Gastrocnemius medialis (tissue), 4 donors: ENCODE data around the gene TMUB1.

ENCODE experiments used
- POLR2A ChIP-seq, 2 donors: fragments of 450-650 bp; IDR thresholded peaks; one replicate each; pipeline ENCODE4 v1.6.1; 2017; ENCODE audit warnings: antibody characterized with exemption in 2 of 2, mild to moderate bottlenecking in 2 of 2, moderate library complexity in 2 of 2
- TF ChIP-seq, protein P1 (sequence below), 5 experiments: fragments of 450-650 bp in 3 of 5; fragments of 200-600 bp in 2 of 5; sonication (generic) in 2 of 5; IDR thresholded peaks in 4 of 5; conservative IDR thresholded peaks in 1 of 5; 1 replicate in 4 of 5; 2 replicates in 1 of 5; pipeline ENCODE4 v1.5.1; 2016 to 2019; ENCODE audit warnings: antibody characterized with exemption in 5 of 5, mild to moderate bottlenecking in 3 of 5, moderate library complexity in 3 of 5

DNA sequence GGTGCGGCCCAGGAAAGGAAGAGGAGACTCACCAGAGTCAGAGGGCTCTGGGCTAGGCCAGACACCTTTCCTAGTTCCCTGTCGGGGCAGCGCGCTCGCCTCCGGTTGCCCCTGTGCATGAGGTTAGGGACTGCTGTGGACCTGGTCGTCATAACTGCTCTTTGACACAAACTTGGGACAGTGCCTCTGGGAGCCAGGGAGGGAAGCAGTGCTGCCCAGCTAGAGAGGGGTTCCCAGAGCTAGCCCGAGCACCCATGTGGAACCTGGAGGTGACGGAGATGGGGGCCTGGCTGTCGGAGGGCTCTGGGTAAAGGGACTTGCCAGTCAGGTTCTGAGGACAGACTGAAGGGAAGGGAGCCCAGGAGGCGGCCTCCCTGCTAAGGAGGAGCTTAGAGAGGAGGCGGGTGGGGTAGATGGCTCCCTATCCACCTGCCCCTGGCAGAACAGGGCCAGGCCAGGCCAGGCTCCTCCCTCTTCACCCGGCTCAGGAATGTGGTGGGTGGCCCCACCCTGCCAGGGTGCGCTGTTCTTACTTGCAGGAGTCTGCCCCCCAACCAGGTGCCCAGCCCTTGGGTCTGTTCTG, 32.6 kb upstream of the TMUB1 start:
- no peak for TF ChIP-seq POLR2A (IDR thresholded peaks at IDR 0.05)
- TF ChIP-seq, protein P1, sequence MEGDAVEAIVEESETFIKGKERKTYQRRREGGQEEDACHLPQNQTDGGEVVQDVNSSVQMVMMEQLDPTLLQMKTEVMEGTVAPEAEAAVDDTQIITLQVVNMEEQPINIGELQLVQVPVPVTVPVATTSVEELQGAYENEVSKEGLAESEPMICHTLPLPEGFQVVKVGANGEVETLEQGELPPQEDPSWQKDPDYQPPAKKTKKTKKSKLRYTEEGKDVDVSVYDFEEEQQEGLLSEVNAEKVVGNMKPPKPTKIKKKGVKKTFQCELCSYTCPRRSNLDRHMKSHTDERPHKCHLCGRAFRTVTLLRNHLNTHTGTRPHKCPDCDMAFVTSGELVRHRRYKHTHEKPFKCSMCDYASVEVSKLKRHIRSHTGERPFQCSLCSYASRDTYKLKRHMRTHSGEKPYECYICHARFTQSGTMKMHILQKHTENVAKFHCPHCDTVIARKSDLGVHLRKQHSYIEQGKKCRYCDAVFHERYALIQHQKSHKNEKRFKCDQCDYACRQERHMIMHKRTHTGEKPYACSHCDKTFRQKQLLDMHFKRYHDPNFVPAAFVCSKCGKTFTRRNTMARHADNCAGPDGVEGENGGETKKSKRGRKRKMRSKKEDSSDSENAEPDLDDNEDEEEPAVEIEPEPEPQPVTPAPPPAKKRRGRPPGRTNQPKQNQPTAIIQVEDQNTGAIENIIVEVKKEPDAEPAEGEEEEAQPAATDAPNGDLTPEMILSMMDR (IDR thresholded peaks at IDR 0.05 in 4 of 5, conservative IDR thresholded peaks at IDR 0.05 in 1 of 5): no peak
